Stomach (tissue), 4 donors: ENCODE data around the gene NKX6-2.

Source experiments
- CTCF ChIP-seq, 7 experiments: fragments of 450-650 bp in 4 of 7; fragments of 200-600 bp in 3 of 7; sonication (generic) in 3 of 7; IDR thresholded peaks; one replicate each; pipeline ENCODE4 v1.5.1; 2016 to 2019; ENCODE audit warnings: antibody characterized with exemption in 7 of 7, control low read depth in 2 of 7, mild to moderate bottlenecking in 1 of 7
- EP300 ChIP-seq: sonication (generic); formaldehyde crosslinking; IDR thresholded peaks from one replicate; pipeline ENCODE4 v1.6.1; 2017; ENCODE audit warnings: antibody characterized with exemption
- POLR2A ChIP-seq, 4 donors: fragments of 450-650 bp; IDR thresholded peaks; one replicate each; pipeline ENCODE4 v1.6.1; 2016; ENCODE audit warnings: antibody characterized with exemption in 4 of 4, control low read depth in 2 of 4, mild to moderate bottlenecking in 1 of 4, moderate library complexity in 1 of 4

DNA sequence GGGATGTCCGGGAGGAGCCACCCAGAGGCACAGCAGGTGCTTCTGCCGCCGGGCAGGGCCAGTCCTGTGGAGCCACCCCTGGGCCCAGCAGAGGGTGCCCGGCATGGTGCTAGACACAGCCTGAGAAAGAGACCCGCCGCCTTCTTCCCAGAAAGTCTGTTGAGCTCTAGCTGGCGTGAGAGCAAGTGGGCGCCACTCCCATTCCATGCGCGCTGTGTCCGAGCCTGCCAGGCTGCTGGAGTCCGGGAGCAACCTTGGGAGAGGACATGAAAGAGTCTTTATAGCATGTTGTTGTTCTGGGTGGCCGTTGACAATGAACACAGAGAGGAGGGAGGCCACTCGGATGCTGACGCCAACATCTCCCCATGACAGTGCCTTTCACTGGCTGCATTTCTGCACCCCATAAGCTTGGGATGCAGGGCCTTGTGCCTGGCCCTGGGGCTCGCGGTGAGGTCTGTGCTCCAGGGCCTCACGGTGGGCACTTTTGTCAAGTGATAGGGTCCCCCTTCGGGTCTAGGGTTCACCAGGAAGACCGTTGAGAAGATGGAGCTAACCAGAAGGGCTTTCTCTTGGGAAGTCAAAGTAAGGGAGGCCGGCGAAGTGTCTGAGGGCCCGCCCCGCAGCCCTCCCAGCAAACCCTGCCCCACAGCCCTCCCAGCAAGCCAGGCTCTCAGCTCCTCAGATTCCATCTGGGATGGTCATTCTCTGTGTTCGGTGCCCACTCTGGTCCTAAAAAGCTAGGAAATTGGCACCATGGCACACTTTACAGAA is 47.3 kb downstream of the NKX6-2 start:
- TF ChIP-seq POLR2A (IDR thresholded peaks at IDR 0.05) (no peak), EP300 (no peak), CTCF (IDR thresholded peaks at IDR 0.05) (no peak)
